Peyer's patch (tissue), 4 donors: ENCODE measurements around the gene SLC27A2.

Experiments
- POLR2A ChIP-seq, 2 donors: fragments of 450-650 bp; IDR thresholded peaks; one replicate each; pipeline ENCODE4 v1.5.1; 2017; ENCODE audit warnings: antibody characterized with exemption in 2 of 2, mild to moderate bottlenecking in 2 of 2, moderate library complexity in 2 of 2
- TF ChIP-seq, protein P1 (sequence below), 6 experiments: fragments of 450-650 bp in 4 of 6; fragments of 200-600 bp in 2 of 6; sonication (generic) in 1 of 6; IDR thresholded peaks; one replicate each; pipeline ENCODE4 v1.5.1; 2017 to 2019; ENCODE audit warnings: antibody characterized with exemption in 6 of 6, mild to moderate bottlenecking in 3 of 6, moderate library complexity in 1 of 6

DNA sequence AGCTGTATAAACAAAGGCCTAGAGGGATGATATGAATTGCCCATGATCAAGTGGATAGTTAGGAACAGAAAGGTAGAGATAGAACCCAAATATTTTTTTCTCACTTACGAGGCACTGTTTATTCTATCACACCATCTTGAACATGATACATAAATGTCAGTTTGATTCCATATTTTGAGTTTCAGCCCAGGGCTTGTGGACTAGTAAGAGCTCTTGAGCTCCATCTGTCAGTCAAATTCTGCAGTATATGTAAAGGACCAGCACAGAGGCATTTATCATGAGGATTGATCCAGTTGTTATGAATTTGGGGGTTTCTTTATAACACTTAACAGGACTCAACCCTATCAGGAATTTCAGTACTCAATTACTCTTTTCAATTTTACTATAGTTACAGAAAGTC, 4.8 kb downstream of the SLC27A2 start:
- TF ChIP-seq, protein P1, sequence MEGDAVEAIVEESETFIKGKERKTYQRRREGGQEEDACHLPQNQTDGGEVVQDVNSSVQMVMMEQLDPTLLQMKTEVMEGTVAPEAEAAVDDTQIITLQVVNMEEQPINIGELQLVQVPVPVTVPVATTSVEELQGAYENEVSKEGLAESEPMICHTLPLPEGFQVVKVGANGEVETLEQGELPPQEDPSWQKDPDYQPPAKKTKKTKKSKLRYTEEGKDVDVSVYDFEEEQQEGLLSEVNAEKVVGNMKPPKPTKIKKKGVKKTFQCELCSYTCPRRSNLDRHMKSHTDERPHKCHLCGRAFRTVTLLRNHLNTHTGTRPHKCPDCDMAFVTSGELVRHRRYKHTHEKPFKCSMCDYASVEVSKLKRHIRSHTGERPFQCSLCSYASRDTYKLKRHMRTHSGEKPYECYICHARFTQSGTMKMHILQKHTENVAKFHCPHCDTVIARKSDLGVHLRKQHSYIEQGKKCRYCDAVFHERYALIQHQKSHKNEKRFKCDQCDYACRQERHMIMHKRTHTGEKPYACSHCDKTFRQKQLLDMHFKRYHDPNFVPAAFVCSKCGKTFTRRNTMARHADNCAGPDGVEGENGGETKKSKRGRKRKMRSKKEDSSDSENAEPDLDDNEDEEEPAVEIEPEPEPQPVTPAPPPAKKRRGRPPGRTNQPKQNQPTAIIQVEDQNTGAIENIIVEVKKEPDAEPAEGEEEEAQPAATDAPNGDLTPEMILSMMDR (IDR thresholded peaks at IDR 0.05), result no peak
- TF ChIP-seq POLR2A (IDR thresholded peaks at IDR 0.05), result no peak
